ENCODE results near the gene PPP3R1. TPM values are rescaled to one million over a fixed set of nuclear protein-coding genes. Genes with fewer than 3 reads are reported as not detected.
A peak's percentile ranks its signal among the peaks of the same experiment; 100 is the strongest.

Gene PPP3R1
- total and polyA plus RNA-seq, 2 experiments from 2014 or later = 7.9 to 49.6 TPM

DNA sequence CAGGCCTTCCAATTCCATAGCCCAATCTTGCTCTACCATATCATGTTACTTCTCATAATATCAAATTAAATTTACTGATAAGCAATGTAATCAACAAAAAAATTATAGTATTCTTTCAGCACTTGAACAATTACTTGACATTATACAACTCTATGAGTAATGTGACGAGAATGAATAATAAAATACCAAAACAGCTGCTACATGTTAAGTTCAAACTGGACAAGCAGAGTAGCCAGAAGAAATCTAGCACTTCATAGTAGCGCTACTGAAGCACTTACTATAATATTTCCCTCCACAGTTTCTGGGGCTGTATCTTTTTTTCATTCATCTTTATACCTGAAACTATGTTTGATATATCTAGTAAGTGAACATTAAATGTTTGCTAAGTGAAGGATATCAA, 14.9 kb downstream of the PPP3R1 start (continued):
- TF ChIP-seq, protein P1, sequence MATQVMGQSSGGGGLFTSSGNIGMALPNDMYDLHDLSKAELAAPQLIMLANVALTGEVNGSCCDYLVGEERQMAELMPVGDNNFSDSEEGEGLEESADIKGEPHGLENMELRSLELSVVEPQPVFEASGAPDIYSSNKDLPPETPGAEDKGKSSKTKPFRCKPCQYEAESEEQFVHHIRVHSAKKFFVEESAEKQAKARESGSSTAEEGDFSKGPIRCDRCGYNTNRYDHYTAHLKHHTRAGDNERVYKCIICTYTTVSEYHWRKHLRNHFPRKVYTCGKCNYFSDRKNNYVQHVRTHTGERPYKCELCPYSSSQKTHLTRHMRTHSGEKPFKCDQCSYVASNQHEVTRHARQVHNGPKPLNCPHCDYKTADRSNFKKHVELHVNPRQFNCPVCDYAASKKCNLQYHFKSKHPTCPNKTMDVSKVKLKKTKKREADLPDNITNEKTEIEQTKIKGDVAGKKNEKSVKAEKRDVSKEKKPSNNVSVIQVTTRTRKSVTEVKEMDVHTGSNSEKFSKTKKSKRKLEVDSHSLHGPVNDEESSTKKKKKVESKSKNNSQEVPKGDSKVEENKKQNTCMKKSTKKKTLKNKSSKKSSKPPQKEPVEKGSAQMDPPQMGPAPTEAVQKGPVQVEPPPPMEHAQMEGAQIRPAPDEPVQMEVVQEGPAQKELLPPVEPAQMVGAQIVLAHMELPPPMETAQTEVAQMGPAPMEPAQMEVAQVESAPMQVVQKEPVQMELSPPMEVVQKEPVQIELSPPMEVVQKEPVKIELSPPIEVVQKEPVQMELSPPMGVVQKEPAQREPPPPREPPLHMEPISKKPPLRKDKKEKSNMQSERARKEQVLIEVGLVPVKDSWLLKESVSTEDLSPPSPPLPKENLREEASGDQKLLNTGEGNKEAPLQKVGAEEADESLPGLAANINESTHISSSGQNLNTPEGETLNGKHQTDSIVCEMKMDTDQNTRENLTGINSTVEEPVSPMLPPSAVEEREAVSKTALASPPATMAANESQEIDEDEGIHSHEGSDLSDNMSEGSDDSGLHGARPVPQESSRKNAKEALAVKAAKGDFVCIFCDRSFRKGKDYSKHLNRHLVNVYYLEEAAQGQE (IDR thresholded peaks at IDR 0.05; ENCODE audit: unreplicated experiment) = no peak

DNA sequence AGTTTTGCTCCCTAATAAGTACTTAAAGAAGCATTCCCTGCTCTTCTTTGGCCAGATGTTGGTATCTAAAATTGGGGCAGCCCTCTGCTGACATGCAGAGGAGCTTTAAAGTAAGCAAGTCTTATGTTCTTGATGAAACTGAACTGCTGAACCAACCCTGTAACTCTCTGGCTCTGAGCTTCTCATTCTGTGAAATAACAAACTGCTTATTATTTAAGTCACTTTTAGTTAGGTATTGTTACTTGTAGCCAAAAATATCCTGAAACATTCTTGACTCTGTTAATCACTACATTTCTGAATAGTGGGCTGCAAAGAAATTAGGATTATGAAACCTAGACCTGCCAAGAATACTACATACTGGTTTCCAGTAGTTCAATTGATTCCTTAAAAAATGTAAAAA, 15.5 kb downstream of the PPP3R1 start:
- TF ChIP-seq JUNB (IDR thresholded peaks at IDR 0.05; ENCODE audit: unreplicated experiment) = no peak
- no peak for TF ChIP-seq ZNF114 (CRISPR knock-in tag; IDR thresholded peaks at IDR 0.05)
- no peak for TF ChIP-seq ZNF331 (CRISPR knock-in tag; IDR thresholded peaks at IDR 0.05; ENCODE audit: low read depth)
- TF ChIP-seq NANOG (IDR thresholded peaks at IDR 0.05; ENCODE audit: borderline replicate concordance) = no peak
- no peak for TF ChIP-seq STAT1 (IDR thresholded peaks at IDR 0.05; ENCODE audit: unreplicated experiment)
- no peak for TF ChIP-seq EZH2 (IDR thresholded peaks at IDR 0.05; ENCODE audit: low read depth, unreplicated experiment)
- H2AFZ ChIP-seq = no peak overlapping the region
- no peaks in the 10 kb centered on the region for H3F3A ChIP-seq (replicated peaks; ENCODE audit: low read depth)
- Mint-ChIP-seq H3K27ac (no peak overlapping the region; the same call in 1 of the 2 replicates), H3K4me3 (no peak overlapping the region), H3K36me3 (ENCODE audit: low read depth) (no peaks in the 10 kb centered on the region), H3K27me3 (ENCODE audit: insufficient read depth, low read depth, poor library complexity) (no peaks in the 10 kb centered on the region), H3K9me3 (no peaks in the 10 kb centered on the region), H3K4me1 (peaks cover 54% of the 10 kb centered on the region)
- H3K4me2 ChIP-seq = peak overlapping the region; percentile 34; the same call in 1 of the 2 replicates
- no peak overlapping the region for H3K27ac ChIP-seq (ENCODE audit: low read depth)
- H4K20me1 ChIP-seq (replicated peaks; ENCODE audit: insufficient read depth) = peaks cover 79% of the 10 kb centered on the region
- no peaks in the 10 kb centered on the region for H3K9me2 ChIP-seq (ENCODE audit: insufficient read depth)
- no peaks in the 10 kb centered on the region for H3K27me3 ChIP-seq (ENCODE audit: insufficient read depth)
- no peaks in the 10 kb centered on the region for H3K36me3 ChIP-seq (ENCODE audit: insufficient read depth)
- no peak for ATAC-seq
- peaks cover 98% of the 10 kb centered on the region for H3K79me2 ChIP-seq (replicated peaks; ENCODE audit: insufficient read depth)
- no peak for DNase-seq (ENCODE audit: low spot score)
- H3K4me1 ChIP-seq (ENCODE audit: insufficient read depth) = peaks cover 60% of the 10 kb centered on the region
- H3K4me3 ChIP-seq = no peak overlapping the region

DNA sequence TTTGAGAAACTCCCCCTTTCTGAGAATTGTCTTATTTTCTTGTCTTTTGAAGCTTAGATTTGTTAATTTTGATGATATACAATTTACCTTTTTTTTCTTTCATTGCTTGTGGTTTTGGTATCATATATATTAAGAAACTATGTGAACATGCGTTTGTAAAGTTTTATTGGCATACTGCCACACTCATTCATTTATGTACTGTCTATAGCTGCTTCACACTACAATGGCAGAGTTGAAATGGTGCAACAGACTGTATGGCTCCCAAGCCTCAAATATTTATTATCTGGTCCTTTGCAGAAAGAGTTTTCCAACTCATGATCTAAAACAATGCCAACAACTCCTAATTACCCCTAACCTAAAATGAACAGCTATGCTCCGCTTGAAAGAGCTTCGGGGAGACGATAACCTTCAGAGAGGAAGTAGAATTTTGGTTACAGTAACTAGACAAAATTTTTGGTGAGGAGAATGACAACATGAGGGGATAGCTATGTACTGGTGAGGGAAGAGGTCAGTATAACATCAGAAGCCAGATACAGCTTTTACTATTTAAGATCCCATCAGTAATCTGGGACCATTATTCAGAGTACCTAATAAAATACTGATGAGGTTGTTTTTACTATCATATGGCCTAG, 16.1 kb downstream of the PPP3R1 start:
- no peaks in the 10 kb centered on the region for H3K36me3 Mint-ChIP-seq (ENCODE audit: low read depth)
- H3F3A ChIP-seq (replicated peaks; ENCODE audit: low read depth) = no peaks in the 10 kb centered on the region
- no peaks in the 10 kb centered on the region for H3K27me3 Mint-ChIP-seq (ENCODE audit: insufficient read depth, low read depth, poor library complexity)
- H3K9me3 Mint-ChIP-seq = no peaks in the 10 kb centered on the region
- no peak overlapping the region for H3K27ac ChIP-seq (ENCODE audit: low read depth)
- H3K4me2 ChIP-seq = no peak overlapping the region
- no peaks in the 10 kb centered on the region for H3K27me3 ChIP-seq (ENCODE audit: insufficient read depth)
- ATAC-seq (no peak), DNase-seq (ENCODE audit: low spot score) (no peak)
- no peaks in the 10 kb centered on the region for H3K9me2 ChIP-seq (ENCODE audit: insufficient read depth)
- H3K79me2 ChIP-seq (replicated peaks; ENCODE audit: insufficient read depth) = peaks cover 98% of the 10 kb centered on the region
- H3K4me1 Mint-ChIP-seq = peaks cover 52% of the 10 kb centered on the region
- H3K4me1 ChIP-seq (ENCODE audit: insufficient read depth) = peaks cover 56% of the 10 kb centered on the region
- H3K36me3 ChIP-seq (ENCODE audit: insufficient read depth) = no peaks in the 10 kb centered on the region
- no peak overlapping the region for H3K27ac Mint-ChIP-seq
- no peak overlapping the region for H3K4me3 ChIP-seq
- no peak overlapping the region for H2AFZ ChIP-seq
- peaks cover 79% of the 10 kb centered on the region for H4K20me1 ChIP-seq (replicated peaks; ENCODE audit: insufficient read depth)
- H3K4me3 Mint-ChIP-seq = no peak overlapping the region
- TF ChIP-seq POLR2AphosphoS5 (IDR thresholded peaks at IDR 0.05; ENCODE audit: low read depth) = no peak
- TF ChIP-seq, protein P1 (IDR thresholded peaks at IDR 0.05; ENCODE audit: unreplicated experiment) = no peak
- no peak for TF ChIP-seq CREB1 (CRISPR knock-in tag; IDR thresholded peaks at IDR 0.05; ENCODE audit: low read depth)
- no peak for TF ChIP-seq ZNF331 (CRISPR knock-in tag; IDR thresholded peaks at IDR 0.05; ENCODE audit: low read depth)
